Epithelial cell of prostate (primary cell): ENCODE data around the gene PDGFA.

Source experiments
- DNase-seq: peaks from one replicate; pipeline ENCODE4 v3.0.0-alpha.2; 2011; ENCODE audit warnings: low read depth, low spot score
- H3K27ac ChIP-seq: fragments of 450-650 bp; 2 replicates; pipeline ENCODE4 v1.5.1; 2017; ENCODE audit warnings: mild to moderate bottlenecking

The PDGFA gene

DNA sequence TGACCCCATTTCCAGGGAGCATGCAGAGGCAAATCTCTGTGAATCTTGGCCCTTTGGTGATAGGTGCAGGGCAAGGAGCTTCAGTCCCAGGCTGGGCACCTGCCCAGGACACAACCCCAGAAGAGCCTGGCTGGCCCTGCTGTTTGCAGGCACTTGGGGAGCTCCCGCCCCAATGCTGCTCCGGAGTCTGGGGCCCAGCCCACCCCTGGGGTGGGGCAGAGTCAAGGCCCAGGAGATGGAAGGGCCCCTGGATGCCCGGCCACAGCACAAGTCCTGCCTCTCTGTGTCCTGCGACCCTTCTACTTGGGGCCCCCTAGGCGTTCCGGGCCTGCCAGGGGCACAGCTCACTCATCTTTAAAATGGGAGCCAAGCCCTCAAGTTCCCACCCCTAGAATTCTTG lies 24.7 kb downstream of the PDGFA start:
- no peak overlapping the region for H3K27ac ChIP-seq
- DNase-seq = no peak

DNA sequence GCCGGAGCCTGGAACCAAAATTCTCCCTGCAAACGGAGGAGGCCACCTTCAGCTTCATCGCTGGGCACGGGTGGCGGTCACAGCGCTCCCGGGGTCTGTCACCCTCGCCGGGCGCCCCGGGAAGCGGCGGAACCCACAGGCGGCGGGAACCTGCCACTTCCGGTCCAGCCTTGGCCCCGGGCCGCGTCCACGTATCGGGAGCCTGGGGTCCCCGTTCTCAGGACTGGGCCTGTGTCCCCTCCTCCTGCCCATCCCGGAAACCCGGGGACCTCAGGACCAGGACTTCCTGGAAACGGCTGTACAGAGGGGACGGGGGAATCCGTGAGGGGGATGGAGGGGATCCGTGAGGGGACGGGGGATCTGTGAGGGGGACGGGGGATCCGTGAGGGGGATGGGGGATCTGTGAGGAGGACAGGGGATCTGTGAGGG lies 25.4 kb downstream of the PDGFA start:
- no peak overlapping the region for H3K27ac ChIP-seq
- DNase-seq = no peak

DNA sequence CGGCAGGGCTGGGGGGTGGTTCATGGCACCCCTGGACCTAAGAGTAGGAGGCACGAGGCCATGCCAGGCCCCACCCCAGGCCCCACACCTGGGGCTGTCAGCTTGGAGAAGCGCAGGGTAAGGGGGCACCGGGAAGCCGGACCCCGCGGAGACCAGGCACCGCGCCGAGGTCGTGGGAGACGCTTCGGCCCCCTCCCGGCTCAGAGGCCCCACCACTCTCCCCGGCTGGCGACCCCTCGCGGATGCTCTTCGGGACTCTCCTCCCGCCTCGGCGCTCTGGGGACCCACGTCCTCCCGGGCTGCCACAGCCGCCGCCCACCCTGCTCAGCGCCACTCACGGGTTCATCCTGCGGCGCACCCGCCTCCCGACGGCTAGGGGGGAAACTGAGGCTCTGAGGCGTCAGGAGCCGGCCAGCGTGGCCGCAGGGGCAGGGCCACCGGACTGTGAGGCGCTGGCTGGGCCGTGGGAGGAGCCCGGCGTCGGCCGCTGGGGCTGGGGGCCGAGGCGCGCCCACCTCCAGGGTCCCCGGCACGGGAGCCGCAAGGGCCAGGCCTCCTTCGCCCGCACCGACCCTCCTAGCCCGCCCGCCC lies 25.9 kb downstream of the PDGFA start:
- H3K27ac ChIP-seq = no peak overlapping the region
- no peak for DNase-seq

DNA sequence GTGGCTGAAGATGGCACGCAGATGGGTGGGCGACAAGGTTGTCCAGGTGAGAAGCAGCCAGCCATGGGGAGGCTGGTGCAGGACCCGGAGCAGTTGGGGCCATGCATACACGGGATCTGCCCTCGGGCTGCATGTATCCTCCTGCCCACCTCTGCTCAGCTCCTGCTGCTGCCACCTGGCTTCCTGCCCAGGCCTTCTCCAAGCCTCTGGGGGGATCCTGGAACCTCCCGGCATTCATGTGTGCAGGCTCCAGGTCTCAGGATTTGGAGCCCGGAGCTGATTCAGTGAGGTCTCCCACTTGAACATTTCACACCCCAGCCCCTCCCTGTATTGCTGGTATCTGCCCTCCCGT lies 27.0 kb downstream of the PDGFA start:
- H3K27ac ChIP-seq = no peak overlapping the region
- no peak for DNase-seq

DNA sequence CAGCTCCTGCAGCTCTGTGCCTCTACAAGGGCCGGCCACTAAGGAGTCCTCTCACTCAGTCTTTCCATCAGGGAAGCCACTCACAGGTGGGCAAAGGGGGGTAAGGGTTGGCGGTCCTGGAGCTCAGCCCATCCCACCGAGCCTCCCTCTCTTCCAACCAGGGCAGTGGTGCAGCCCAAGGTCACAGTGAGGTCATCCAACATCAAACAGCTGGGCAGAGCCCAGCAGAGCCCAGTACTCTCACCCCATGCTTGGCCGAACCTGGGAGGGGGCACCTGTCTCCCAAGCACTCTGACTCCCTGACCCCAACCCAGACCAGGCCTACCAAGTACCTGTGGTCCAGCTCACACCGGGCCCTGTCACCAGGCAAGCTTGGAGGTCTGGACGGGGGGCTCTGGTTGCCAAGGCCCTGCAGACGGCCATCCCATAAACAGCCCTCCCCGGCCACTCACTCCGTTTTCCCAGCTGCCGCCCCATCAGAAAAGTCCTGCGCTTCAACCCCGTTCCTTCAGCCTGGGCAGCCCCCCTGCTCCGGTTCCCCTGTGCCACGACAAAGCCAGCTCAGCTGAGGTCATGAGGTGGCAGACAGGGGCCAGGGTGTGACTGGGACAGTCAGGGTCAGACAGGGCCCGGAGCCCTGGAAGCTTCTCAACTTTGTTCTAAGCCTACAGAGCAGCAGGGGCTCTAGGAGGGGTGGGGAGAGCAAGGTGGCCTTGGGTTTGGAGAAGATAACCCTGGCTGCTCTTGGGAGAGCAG lies 27.5 kb downstream of the PDGFA start:
- H3K27ac ChIP-seq = no peak overlapping the region
- no peak for DNase-seq

DNA sequence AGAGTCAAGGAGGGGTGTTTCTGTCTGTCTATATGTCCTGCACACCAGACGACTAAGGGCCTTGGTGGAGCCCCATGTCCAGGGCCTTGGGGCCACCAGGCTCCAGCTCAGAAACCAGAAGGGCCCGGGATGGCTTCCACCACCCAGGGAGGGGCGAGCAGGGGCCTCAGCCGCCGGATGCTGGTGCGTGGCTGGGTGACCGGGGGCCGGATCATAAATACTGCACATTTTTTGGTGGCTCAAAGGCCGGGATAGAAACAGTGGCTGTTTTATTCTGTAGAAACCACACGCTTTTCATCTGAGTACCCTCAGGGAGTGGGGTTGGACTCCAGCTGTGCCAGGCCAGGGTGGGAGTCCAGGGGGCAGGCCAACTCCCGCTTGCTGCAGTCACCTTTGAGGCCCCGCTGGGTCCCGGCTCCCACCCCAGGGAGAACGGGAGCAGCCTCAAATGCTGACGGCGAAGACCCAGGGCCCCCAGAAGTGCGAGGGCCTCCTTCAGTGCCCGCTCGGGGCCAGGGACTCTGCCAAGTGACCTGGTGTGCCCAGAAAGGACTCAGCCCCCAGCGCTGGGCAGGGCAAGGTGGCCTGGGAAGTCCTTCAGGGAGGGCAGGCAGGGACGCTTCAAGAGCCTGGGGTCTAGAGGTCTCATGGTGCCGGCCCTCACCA lies 28.2 kb downstream of the PDGFA start:
- no peak overlapping the region for H3K27ac ChIP-seq
- no peak for DNase-seq

DNA sequence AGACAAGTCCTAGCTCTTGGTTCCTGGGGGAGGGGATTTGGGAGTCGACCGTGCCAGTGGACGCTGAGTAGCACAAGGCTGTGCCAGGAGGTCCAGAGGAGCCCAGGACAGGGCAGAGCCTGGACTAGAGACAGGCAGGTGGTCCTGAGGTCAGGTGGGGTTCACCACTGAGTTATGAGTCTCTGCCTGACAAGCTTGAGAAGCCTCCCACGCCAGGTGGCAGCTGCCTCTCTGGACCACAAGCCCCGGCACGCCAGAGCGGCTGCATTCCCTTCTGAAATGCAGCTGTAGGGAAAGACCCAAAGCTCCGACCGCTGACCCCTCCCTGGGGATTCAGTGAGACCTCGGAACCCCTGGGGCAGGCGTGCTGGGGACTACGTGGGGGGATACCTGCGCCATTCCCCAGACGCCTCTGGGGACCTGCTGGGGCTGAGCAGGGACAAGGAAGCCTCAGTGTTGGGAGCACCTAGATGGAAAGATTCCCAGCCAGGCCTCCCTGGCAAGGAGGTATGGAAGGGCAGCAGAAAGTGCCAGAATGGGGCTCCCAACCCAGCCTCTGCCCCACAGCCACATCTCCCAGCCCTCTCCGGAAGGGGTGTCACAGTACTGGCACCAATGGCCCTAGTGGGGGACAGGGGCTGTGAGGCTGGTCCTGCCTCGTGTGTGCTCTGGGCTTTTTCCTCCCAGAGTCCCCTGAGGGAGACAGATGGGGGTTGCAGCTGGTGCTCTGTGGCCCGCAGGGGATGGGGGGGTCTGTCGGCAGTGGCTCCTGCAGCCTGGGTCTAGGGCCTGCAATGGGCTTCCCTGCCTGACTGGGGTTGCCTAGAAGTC lies 29.0 kb downstream of the PDGFA start:
- no peak overlapping the region for H3K27ac ChIP-seq
- no peak for DNase-seq

DNA sequence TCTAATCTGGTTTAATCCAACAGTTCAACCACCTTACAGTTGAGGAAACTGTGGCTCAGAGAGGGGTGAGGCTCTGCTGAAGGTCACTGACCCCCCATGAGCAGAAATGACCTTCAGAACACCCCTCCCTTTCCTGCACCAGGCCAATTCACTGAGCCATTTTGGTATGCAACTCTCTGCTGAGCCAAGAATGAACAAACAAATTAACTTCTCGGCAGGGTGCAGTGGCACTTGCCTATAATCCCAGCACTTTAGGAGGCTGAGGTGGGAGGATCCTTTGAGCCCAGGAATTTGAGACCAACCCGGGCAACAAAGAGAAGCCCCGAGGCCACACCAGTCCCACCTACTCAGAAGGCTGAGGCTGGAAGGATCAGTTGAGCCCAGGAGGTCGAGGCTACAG lies 29.8 kb downstream of the PDGFA start:
- DNase-seq = no peak
- no peak overlapping the region for H3K27ac ChIP-seq

DNA sequence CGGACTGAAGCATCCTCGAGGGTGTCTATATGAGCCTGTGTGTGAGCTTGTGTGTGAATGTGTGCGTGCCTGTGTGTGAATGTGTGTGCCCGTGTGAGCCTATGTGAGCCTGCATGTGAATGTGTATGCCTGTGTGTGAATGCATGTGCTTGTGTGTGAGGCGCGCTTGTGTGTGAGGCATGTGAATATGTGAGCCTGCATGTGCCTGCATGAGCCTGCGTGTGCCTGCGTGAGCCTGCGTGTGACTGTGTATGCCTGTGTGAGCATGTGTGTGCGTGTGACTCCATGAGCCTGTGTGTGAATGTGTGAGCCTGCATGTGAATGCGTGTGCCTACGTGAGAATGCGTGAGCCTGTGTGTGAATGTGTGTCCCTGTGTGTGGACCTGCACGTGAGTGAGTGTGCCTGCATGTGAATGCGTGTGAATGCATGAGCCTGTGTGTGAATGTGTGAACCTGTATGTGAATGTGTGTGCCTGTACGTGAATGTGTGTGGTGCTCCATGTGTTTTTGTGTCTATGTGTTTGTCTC lies 33.4 kb downstream of the PDGFA start:
- H3K27ac ChIP-seq = no peak overlapping the region
- DNase-seq = no peak

DNA sequence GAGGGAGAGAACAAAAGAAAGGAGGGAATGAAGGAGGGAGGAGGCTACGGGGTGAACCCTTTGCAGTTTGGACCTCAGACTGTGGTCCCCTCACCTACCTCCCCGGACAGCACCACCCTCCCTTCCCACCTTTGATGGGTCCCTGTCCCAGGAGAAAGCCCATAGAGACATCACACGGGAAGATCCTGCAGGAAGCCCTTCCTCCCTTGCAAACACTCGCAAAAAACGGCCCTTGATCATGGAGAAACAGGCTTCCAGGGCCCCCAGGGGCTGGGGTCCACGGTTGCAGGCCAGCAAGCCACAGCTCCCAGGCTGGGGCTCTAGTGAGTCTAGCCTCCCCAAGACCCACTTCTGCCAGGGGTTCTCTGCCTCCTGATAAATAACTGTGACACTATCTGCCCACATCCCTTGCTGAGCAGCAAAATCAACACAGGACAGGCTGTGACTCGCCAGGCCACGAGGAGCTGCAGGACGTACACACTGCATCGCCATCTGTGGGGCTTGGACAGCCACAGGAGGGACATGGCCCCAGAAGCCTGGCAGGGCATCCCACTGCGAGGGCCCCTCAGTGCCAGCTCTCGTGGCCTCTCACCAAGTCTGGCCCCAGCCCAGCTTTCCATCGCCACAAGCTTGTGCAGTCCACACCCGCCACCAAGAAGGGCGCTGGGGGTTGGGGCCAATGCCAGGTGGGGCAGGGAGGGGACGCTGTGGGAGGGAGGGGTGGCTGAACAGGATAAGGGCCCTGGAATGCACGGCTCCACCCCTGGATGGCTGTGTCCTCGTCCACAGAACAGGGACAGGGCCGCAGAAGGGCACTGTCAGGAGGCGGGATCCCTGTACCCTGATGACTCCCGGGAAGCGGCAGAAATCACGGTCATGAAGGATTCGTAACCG lies 34.2 kb downstream of the PDGFA start:
- DNase-seq = no peak
- no peak overlapping the region for H3K27ac ChIP-seq

DNA sequence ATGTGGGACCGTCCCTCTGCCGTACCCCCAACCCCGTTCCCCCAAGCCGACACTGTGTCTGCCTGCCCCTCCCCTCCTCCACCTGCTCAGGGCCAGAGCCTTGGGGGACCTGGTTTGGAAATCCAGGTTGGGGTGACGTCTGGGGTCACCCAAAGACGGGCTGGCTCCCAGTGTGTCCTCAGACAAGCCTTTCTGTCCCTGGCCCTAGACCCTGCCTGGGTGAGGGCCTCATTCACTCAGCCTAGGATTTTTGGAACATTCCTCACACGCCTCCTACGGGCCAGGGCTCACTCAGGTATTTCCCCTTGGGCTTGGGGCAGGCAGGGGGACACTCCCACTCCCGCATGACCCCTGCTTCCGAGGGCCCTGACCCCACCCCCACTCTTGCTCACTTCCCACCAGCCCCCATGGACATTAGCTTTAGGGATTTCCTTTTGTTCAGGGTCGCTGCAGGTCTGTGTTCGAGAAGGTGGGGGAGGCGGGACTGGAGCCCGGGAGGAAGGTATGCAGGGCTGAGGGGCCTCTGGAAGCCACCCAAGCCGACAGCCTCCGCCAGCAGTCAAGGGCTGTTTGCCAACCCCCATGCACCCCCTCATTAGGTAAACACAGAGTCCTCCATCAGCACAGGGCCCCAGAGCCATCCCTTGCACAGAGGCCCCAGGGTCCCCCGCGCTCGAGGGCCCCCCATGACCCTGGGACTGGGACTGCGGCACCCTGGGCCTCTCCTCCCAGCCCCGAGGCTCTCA lies 35.1 kb downstream of the PDGFA start:
- no peak for DNase-seq
- no peak overlapping the region for H3K27ac ChIP-seq

DNA sequence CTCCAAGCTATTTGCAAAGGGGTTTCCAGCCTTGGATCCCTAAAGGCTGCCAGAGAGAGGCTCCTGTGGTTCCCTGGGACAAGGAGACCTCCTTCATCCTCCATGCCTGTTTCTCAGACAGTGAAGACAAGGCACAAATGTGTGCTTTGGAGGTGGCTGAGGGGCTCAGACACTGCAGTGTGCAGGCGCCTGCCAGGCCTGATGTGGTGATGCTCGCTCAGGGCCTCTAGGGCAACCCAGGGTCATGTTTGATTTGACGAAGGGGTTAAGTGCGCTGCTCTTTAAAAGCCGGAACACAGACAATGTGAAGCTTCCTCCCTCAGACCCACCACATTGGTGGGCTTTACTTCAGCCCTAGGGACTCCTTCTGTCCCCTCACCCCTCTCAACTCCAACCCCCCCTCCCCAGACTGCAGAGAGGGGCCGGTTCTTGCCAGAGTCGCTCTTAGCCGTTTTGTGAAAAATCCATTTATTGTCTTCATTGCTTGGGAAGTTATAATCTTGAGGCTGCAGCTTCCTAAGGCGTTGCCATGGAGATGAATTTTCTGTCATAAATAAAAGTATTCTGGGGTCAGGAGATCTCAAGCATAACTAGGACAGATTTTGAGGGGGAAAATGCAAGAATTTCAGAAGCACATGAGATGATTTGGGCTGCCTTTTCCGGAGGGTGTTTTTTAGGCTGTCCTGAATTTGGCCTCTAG lies 35.8 kb downstream of the PDGFA start:
- DNase-seq = no peak
- no peak overlapping the region for H3K27ac ChIP-seq

DNA sequence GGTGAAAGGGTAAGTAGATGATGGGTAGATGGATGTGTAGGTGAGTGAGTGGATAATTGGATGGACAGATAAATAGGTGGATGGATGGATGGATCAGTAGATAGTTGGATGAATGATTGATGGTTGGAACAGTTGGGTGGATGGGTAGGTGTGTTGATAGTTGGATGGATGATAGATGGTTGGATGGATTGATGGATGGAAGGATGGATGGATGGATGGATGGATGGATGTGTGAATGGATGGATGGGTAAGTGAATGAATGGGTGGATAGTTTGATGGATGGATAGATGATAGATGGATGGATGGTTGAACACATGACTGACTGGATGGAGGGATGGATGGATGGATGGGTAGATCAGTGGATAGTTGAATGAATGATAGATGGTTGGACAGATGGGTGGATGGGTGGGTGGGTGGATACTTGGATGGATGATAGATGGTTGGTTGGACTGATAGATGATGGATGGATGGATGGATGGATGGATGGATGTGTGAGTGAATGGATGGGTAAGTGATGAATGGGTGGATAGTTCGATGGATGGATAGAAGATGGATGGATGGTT lies 37.0 kb downstream of the PDGFA start:
- no peak for DNase-seq
- no peak overlapping the region for H3K27ac ChIP-seq

DNA sequence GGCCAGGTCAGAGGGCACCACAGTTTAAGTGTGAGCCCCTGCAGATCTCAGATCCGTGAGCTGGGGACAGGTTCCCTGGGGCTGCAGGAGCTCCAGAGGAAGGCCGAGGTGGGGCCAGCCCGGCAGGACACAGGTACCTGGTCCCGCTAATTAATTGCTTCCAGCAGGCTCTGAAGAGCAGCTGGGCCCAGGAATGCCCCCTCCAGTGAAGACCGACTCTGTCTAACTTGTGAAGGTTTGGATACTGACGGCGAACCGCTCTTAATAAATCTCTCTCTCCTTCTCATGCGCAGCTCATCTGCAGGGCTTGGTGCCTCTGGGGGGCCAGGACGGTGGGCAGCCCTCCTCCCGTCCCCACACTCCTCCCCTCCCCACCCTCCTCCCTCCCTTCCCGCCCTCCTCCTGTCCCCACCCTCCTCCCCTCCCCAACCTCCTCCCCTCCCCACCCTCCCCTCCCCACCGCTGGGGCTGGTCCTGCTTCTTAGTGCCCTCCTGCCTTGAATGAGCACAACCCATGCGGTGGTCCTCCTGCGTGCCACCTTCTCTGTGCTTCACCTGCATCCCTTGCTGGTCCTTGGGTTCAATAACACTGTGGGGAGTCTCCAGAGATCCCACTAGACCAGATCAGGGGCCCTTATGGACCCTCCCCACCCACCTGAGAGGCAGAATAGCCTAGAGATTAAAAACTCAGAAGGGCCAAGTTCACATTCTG lies 38.3 kb downstream of the PDGFA start:
- DNase-seq = no peak
- no peak overlapping the region for H3K27ac ChIP-seq

DNA sequence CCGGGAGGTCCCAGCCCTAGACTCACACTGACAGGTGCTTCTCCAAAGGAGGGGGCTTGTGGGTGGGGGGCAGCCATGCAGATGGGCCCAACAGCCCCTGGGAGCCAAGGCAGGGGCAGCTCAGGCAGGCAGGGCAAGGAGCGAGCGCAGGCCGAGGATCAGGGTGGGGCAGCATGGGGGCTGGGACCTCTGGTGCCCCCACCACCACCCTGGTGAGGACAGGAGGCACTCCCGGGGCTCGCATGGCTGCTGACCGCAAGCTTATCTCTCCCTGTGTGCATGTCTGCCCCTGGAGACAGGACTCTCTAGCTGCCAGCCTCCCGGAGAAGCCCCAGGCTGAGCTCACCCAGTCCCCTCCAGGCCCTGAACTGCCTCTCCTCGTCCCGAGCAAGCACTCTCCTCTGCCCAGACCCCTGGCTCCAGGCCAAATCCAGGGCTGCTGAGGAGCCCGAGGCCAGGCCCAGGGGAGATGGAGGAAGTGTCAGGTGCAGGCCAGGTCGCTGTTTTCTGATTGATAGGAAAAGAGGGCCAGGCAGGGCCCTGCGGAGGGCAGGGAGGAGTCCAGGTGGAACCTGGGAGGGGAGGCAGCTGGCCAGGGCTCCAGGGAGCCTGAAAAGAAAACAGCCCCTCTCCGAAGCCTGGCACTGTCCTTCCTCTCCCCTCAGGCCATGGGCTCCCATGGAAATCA lies 39.0 kb downstream of the PDGFA start:
- no peak overlapping the region for H3K27ac ChIP-seq

DNA sequence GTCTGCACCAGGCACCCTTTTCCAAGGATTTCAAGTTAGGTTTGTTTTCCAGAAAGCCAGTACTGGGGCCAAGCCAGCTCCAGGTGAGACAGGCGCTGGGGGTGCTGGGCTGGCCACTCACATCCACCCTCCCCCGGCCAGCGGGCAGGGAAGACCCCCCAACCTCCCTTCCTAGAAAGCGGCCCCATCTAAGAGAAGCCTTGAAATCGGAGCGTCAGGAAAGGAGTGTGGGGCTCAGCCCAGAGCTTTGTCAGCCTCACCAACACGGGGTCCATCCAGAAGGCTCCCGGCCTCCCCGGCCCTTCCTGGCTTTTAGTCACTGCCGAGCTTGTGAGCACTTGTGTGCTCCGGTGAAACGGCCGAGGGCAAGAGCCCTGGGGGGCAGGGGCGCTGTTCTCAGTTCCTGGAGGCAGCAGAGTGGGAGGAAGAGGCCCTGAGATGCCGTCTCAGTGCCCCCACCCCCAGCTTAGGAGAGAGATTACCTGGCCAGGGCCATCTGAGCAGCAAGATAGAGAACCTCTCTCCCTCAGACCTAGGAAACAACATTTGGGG lies 39.6 kb downstream of the PDGFA start:
- no peak for DNase-seq

More for the DNA sequence above, 39.0 kb downstream of the PDGFA start:
- DNase-seq = no peak

More for the DNA sequence above, 39.6 kb downstream of the PDGFA start:
- H3K27ac ChIP-seq = no peak overlapping the region
